Measurements from ENCODE around the gene NRP1. TPM values are rescaled to one million over a fixed set of nuclear protein-coding genes. Genes with fewer than 3 reads are reported as not detected.

The NRP1 gene
- polyA plus RNA-seq, 4 donors: 2.5 to 22.0 (median 12.3) TPM

GRCh38 chr10:33216661-33217427 is 117.6 kb downstream of the NRP1 start:
- no peak for FAIRE-seq
- Histone ChIP-seq H3K27ac (ENCODE audit: low read depth in 1 of 3, low read length in 2 of 3) (no peak overlapping the region), H3K4me3 (ENCODE audit: low read depth in 1 of 3, low read length in 3 of 3) (no peak overlapping the region), H3K4me1 (ENCODE audit: control insufficient read depth in 3 of 3, insufficient read depth in 2 of 3, low read depth in 1 of 3, low read length in 2 of 3) (no peaks in the 10 kb centered on the region), H3K9me3 (ENCODE audit: control insufficient read depth in 2 of 2, insufficient read depth in 1 of 2, low read depth in 1 of 2, low read length in 1 of 2) (no peaks in the 10 kb centered on the region), H3K27me3 (ENCODE audit: control insufficient read depth in 3 of 3, insufficient read depth in 3 of 3, low read length in 3 of 3) (no peaks in the 10 kb centered on the region), H3K36me3 (ENCODE audit: control insufficient read depth in 3 of 3, insufficient read depth in 2 of 3, low read depth in 1 of 3, low read length in 3 of 3) (peaks cover 0 to 4% (median 0%) of the 10 kb centered on the region in 3 donors)
- no peak for DNase-seq
- WGBS, 3 donors: 74 to 77% (median 74%) methylated on average over 5 of the region's 5 CpGs

- no peaks in the 10 kb centered on the region for H3K27me3 ChIP-seq (ENCODE audit: control insufficient read depth in 3 of 3, insufficient read depth in 3 of 3, low read length in 3 of 3)
- no peak overlapping the region for H3K4me3 ChIP-seq (ENCODE audit: low read depth in 1 of 3, low read length in 3 of 3)
- 75 to 91% (median 83%) methylated on average over 3 of the region's 3 CpGs for WGBS, 3 donors
- H3K36me3 ChIP-seq (ENCODE audit: control insufficient read depth in 3 of 3, insufficient read depth in 2 of 3, low read depth in 1 of 3, low read length in 3 of 3): peaks cover 0 to 4% (median 0%) of the 10 kb centered on the region in 3 donors
- DNase-seq (no peak), FAIRE-seq (no peak)
- no peak overlapping the region for H3K27ac ChIP-seq (ENCODE audit: low read depth in 1 of 3, low read length in 2 of 3)
- H3K4me1 ChIP-seq (ENCODE audit: control insufficient read depth in 3 of 3, insufficient read depth in 2 of 3, low read depth in 1 of 3, low read length in 2 of 3): no peaks in the 10 kb centered on the region
- no peaks in the 10 kb centered on the region for H3K9me3 ChIP-seq (ENCODE audit: control insufficient read depth in 2 of 2, insufficient read depth in 1 of 2, low read depth in 1 of 2, low read length in 1 of 2)
Observed at GRCh38 chr10:33215635-33216034, 118.8 kb downstream of the NRP1 start.

GRCh38 chr10:33215154-33215553 is 119.3 kb downstream of the NRP1 start:
- Histone ChIP-seq H3K36me3 (ENCODE audit: control insufficient read depth in 3 of 3, insufficient read depth in 2 of 3, low read depth in 1 of 3, low read length in 3 of 3) (peaks cover 0 to 4% (median 0%) of the 10 kb centered on the region in 3 donors), H3K4me3 (ENCODE audit: low read depth in 1 of 3, low read length in 3 of 3) (no peak overlapping the region), H3K27me3 (ENCODE audit: control insufficient read depth in 3 of 3, insufficient read depth in 3 of 3, low read length in 3 of 3) (no peaks in the 10 kb centered on the region), H3K27ac (ENCODE audit: low read depth in 1 of 3, low read length in 2 of 3) (no peak overlapping the region), H3K4me1 (ENCODE audit: control insufficient read depth in 3 of 3, insufficient read depth in 2 of 3, low read depth in 1 of 3, low read length in 2 of 3) (no peaks in the 10 kb centered on the region), H3K9me3 (ENCODE audit: control insufficient read depth in 2 of 2, insufficient read depth in 1 of 2, low read depth in 1 of 2, low read length in 1 of 2) (no peaks in the 10 kb centered on the region)
- no peak for FAIRE-seq
- WGBS, 3 donors: 72 to 83% (median 83%) methylated on average over 2 of the region's 2 CpGs
- DNase-seq: no peak

- no peak overlapping the region for H3K4me3 ChIP-seq (ENCODE audit: low read depth in 1 of 3, low read length in 3 of 3)
- DNase-seq (no peak), FAIRE-seq (no peak)
- 76 to 98% (median 77%) methylated on average over 4 of the region's 4 CpGs for WGBS, 3 donors
- no peaks in the 10 kb centered on the region for H3K4me1 ChIP-seq (ENCODE audit: control insufficient read depth in 3 of 3, insufficient read depth in 2 of 3, low read depth in 1 of 3, low read length in 2 of 3)
- no peak overlapping the region for H3K27ac ChIP-seq (ENCODE audit: low read depth in 1 of 3, low read length in 2 of 3)
- no peaks in the 10 kb centered on the region for H3K9me3 ChIP-seq (ENCODE audit: control insufficient read depth in 2 of 2, insufficient read depth in 1 of 2, low read depth in 1 of 2, low read length in 1 of 2)
- H3K27me3 ChIP-seq (ENCODE audit: control insufficient read depth in 3 of 3, insufficient read depth in 3 of 3, low read length in 3 of 3): no peaks in the 10 kb centered on the region
- H3K36me3 ChIP-seq (ENCODE audit: control insufficient read depth in 3 of 3, insufficient read depth in 2 of 3, low read depth in 1 of 3, low read length in 3 of 3): peaks cover 0 to 4% (median 0%) of the 10 kb centered on the region in 3 donors
Observed at GRCh38 chr10:33214174-33214573, 120.3 kb downstream of the NRP1 start.

GRCh38 chr10:33212061-33212748 is 122.3 kb downstream of the NRP1 start:
- DNase-seq (no peak), FAIRE-seq (no peak)
- peaks cover 0 to 6% (median 0%) of the 10 kb centered on the region in 3 donors for H3K36me3 ChIP-seq (ENCODE audit: control insufficient read depth in 3 of 3, insufficient read depth in 2 of 3, low read depth in 1 of 3, low read length in 3 of 3)
- WGBS, 3 donors: 81 to 92% (median 86%) methylated on average over 4 of the region's 4 CpGs
- no peak overlapping the region for H3K27ac ChIP-seq (ENCODE audit: low read depth in 1 of 3, low read length in 2 of 3)
- no peak overlapping the region for H3K4me3 ChIP-seq (ENCODE audit: low read depth in 1 of 3, low read length in 3 of 3)
- H3K27me3 ChIP-seq (ENCODE audit: control insufficient read depth in 3 of 3, insufficient read depth in 3 of 3, low read length in 3 of 3): no peaks in the 10 kb centered on the region
- H3K4me1 ChIP-seq (ENCODE audit: control insufficient read depth in 3 of 3, insufficient read depth in 2 of 3, low read depth in 1 of 3, low read length in 2 of 3): no peaks in the 10 kb centered on the region
- H3K9me3 ChIP-seq (ENCODE audit: control insufficient read depth in 2 of 2, insufficient read depth in 1 of 2, low read depth in 1 of 2, low read length in 1 of 2): no peaks in the 10 kb centered on the region

- H3K27me3 ChIP-seq (ENCODE audit: control insufficient read depth in 3 of 3, insufficient read depth in 3 of 3, low read length in 3 of 3): no peaks in the 10 kb centered on the region
- DNase-seq: no peak
- no peak overlapping the region for H3K27ac ChIP-seq (ENCODE audit: low read depth in 1 of 3, low read length in 2 of 3)
- H3K4me3 ChIP-seq (ENCODE audit: low read depth in 1 of 3, low read length in 3 of 3): no peak overlapping the region
- H3K36me3 ChIP-seq (ENCODE audit: control insufficient read depth in 3 of 3, insufficient read depth in 2 of 3, low read depth in 1 of 3, low read length in 3 of 3): peaks cover 0 to 7% (median 0%) of the 10 kb centered on the region in 3 donors
- no peaks in the 10 kb centered on the region for H3K9me3 ChIP-seq (ENCODE audit: control insufficient read depth in 2 of 2, insufficient read depth in 1 of 2, low read depth in 1 of 2, low read length in 1 of 2)
- H3K4me1 ChIP-seq (ENCODE audit: control insufficient read depth in 3 of 3, insufficient read depth in 2 of 3, low read depth in 1 of 3, low read length in 2 of 3): no peaks in the 10 kb centered on the region
- no peak for FAIRE-seq
- 62 to 86% (median 76%) methylated on average over 10 of the region's 10 CpGs for WGBS, 3 donors
Observed at GRCh38 chr10:33211106-33211878, 123.2 kb downstream of the NRP1 start.

- WGBS, 3 donors: 89 to 94% (median 92%) methylated on average over 3 of the region's 3 CpGs
- Histone ChIP-seq H3K4me3 (ENCODE audit: low read depth in 1 of 3, low read length in 3 of 3) (no peak overlapping the region), H3K9me3 (ENCODE audit: control insufficient read depth in 2 of 2, insufficient read depth in 1 of 2, low read depth in 1 of 2, low read length in 1 of 2) (no peaks in the 10 kb centered on the region), H3K27me3 (ENCODE audit: control insufficient read depth in 3 of 3, insufficient read depth in 3 of 3, low read length in 3 of 3) (no peaks in the 10 kb centered on the region), H3K36me3 (ENCODE audit: control insufficient read depth in 3 of 3, insufficient read depth in 2 of 3, low read depth in 1 of 3, low read length in 3 of 3) (peaks cover 0 to 7% (median 0%) of the 10 kb centered on the region in 3 donors), H3K27ac (ENCODE audit: low read depth in 1 of 3, low read length in 2 of 3) (no peak overlapping the region), H3K4me1 (ENCODE audit: control insufficient read depth in 3 of 3, insufficient read depth in 2 of 3, low read depth in 1 of 3, low read length in 2 of 3) (no peaks in the 10 kb centered on the region)
- FAIRE-seq (no peak), DNase-seq (no peak)
Observed at GRCh38 chr10:33209802-33210201, 124.7 kb downstream of the NRP1 start.

- 77 to 91% (median 84%) methylated on average over 4 of the region's 4 CpGs for WGBS, 3 donors
- H3K27ac ChIP-seq (ENCODE audit: low read depth in 1 of 3, low read length in 2 of 3): no peak overlapping the region
- peaks cover 0 to 4% (median 0%) of the 10 kb centered on the region in 3 donors for H3K36me3 ChIP-seq (ENCODE audit: control insufficient read depth in 3 of 3, insufficient read depth in 2 of 3, low read depth in 1 of 3, low read length in 3 of 3)
- no peaks in the 10 kb centered on the region for H3K4me1 ChIP-seq (ENCODE audit: control insufficient read depth in 3 of 3, insufficient read depth in 2 of 3, low read depth in 1 of 3, low read length in 2 of 3)
- no peak overlapping the region for H3K4me3 ChIP-seq (ENCODE audit: low read depth in 1 of 3, low read length in 3 of 3)
- H3K27me3 ChIP-seq (ENCODE audit: control insufficient read depth in 3 of 3, insufficient read depth in 3 of 3, low read length in 3 of 3): no peaks in the 10 kb centered on the region
- H3K9me3 ChIP-seq (ENCODE audit: control insufficient read depth in 2 of 2, insufficient read depth in 1 of 2, low read depth in 1 of 2, low read length in 1 of 2): no peaks in the 10 kb centered on the region
- no peak for DNase-seq
- FAIRE-seq: no peak
Observed at GRCh38 chr10:33208166-33208565, 126.3 kb downstream of the NRP1 start.

Data from small intestine (tissue), 7 donors.